GM18519 (cell line): ENCODE results near the gene ALAS1.

Experiments used
- ATAC-seq: cut with Tn5 transposase; IDR thresholded peaks from one replicate; pipeline ENCODE4 v1.9.1; 2021; ENCODE audit warnings: mild to moderate bottlenecking, moderate library complexity; ENCODE audit not compliant: unreplicated experiment, low FRiP score

Gene ALAS1

GRCh38 chr3:52218937-52219650, 21.1 kb downstream of the ALAS1 start:
- ATAC-seq = no peak

- ATAC-seq = no peak
Observed at GRCh38 chr3:52220380-52221026, 22.5 kb downstream of the ALAS1 start.

- ATAC-seq = no peak
Observed at GRCh38 chr3:52221141-52221562, 23.2 kb downstream of the ALAS1 start.

GRCh38 chr3:52221563-52222318, 23.8 kb downstream of the ALAS1 start:
- ATAC-seq = no peak

DNA sequence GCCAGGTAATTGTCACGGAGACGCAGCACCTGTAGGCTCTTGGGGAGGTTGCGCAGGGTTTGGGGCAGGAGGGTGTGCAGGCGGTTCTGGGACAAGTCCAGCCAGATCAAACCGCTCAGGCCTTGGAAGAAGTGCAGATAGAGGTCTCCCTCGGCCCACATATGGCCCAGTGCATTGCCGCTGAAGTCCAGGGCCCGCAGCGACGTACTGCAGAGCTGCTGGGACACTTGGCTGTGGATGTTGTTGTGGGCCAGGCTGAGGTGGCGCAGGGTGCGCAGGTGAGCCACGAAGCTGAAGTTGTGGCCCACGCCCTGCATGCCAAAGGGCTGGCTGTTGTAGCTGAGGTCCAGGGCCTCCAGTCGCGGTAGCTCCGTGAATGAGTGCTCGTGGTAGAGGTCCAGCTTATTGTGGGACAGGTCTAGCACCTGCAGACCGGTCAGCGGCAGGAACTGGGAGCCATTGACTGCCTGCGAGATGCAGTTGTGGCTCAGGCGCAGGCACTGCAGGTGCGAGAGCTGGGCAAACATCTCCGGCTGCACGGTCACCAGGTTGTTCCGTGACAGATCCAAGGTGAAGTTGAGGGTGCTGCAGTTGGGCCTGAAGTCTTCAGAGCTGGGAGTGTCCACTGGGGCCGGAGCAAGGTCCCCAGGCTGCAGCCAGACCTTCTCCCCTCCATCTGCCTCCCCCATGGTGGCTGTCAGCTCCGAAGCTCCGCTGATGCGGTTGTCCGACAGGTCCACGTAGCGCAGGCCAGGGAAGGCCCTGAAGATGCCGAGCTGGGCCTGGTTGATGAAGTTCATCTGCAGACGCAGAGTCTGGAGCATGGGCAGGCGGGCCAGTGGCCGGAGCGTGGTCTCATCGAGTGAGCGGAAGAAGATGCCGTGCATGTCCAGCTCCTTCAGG, 24.6 kb downstream of the ALAS1 start:
- ATAC-seq = no peak

- no peak for ATAC-seq
Observed at GRCh38 chr3:52223449-52224408, 25.8 kb downstream of the ALAS1 start.

- ATAC-seq = peak; percentile 34
Observed at GRCh38 chr3:52225452-52226228, 27.7 kb downstream of the ALAS1 start, which contains the start of gene TLR9. Gene TLR9, minus strand, starts transcription at chr3:52225645. Its CDS starts 116 bp downstream, at chr3:52225529.

- ATAC-seq = peak; percentile 3
Observed at GRCh38 chr3:52226229-52226817, 28.4 kb downstream of the ALAS1 start.

DNA sequence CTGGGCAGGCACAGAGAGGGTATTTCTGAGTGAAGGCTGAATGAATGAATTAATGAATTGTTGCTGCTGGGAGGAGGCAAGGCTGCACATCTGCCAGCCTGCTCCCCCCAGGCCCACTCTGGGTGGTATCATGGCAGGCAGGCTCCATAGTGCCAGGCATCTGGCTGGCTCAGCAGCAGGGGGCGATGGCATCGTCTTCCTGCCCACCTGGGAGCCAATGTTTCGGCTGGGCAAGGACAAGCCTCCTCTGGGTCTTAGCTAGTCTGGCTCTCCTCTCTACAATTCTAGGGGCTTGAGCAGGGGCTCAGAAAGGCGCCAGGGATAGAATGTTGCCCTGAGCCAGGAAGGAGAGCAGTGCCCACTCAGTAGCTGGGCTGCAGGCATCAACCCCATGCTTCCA, 29.2 kb downstream of the ALAS1 start:
- no peak for ATAC-seq

DNA sequence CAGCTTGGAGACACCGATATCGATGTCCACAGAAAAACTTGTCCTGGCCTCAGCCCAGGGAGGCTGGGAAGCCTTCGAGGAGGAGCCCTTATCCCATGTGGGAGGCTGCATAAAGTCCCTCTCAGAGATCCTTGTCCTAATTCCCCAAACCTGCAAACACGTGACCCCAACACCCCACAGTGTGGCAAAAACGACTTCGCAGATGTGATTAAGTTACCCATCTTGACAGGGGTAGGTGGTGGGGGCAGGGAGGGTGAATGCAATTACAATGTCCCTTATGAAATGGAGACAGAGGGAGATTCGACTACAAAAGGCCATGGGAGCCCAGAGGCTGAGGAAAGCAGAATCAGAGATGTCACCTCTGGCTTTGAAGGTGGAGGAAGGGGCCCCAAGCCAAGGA, 29.8 kb downstream of the ALAS1 start:
- ATAC-seq = no peak

DNA sequence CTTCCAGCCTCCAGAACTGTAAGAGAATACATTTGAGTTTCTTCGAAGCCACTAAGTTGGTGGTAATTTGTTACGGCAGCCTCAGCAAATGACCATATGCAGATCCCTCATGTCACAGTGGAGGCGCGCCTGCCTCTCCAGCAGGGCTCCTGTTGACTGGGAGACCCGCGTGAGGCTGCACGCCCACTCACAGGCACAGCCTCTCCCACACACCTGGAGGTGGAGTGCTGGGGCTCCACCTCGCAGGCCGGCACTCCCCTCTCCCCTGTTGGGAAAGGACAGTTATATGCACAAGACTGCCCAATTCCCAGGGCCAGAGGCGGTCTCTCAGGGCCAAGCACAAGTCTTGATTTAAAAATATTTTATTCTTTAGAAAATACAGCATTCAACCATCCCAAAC, 30.3 kb downstream of the ALAS1 start:
- no peak for ATAC-seq

DNA sequence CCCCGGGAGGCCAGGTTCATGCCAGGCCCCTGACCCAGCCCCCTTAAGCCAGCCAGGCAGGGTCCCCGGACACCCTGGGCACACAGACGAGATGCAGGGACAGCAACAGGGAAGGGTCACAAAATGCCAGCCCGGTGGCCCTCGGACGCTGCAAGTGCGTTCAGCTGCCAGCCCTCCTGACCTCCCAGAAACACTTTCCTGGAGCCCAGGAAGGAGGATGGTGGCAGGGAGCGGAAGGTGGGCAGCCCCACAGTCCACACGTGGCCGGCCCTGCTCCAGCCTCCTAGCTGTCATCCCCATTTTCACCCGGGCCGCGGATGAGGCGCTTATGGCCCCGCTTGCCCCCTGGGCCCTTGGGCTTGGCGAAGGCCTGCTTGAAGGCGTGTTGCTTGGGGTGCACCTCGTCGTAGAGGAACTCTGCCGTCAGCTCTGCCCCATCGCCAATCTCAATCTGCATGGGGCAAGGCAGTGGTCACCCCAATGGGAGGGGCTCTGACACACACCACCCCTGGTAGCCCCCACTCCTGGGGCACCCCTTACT, 30.9 kb downstream of the ALAS1 start:
- ATAC-seq = no peak

- no peak for ATAC-seq
Observed at GRCh38 chr3:52229656-52230055, 31.7 kb downstream of the ALAS1 start.

DNA sequence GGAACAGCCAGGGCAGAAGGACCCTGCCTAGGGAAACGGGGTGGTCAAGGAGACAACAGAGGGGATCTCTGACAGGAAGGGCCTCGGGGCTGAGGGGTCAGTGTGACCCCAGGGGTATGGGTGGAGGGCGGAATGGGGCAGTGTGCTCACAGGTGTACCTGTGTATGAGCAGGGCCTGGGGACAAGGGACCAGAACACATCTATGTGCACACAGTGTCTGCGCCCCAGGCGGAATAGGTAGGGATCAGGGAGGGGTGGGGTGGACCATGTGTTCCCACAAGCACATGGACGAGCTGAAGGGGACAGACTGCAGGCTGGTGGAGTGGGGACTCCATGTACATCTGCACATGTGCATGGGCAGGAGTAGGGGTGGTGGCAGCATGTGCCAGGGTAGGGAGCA, 32.5 kb downstream of the ALAS1 start:
- ATAC-seq = no peak

GRCh38 chr3:52230889-52231499, 33.0 kb downstream of the ALAS1 start:
- ATAC-seq = no peak

GRCh38 chr3:52231502-52232278, 33.7 kb downstream of the ALAS1 start:
- ATAC-seq = no peak
